Peyer's patch (tissue), 4 donors: ENCODE measurements around the gene NRG3.

Experiments
- CTCF ChIP-seq, 6 experiments: fragments of 450-650 bp in 4 of 6; fragments of 200-600 bp in 2 of 6; sonication (generic) in 1 of 6; IDR thresholded peaks; one replicate each; pipeline ENCODE4 v1.5.1; 2017 to 2019; ENCODE audit warnings: antibody characterized with exemption in 6 of 6, mild to moderate bottlenecking in 3 of 6, moderate library complexity in 1 of 6
- POLR2A ChIP-seq, 2 donors: fragments of 450-650 bp; IDR thresholded peaks; one replicate each; pipeline ENCODE4 v1.5.1; 2017; ENCODE audit warnings: antibody characterized with exemption in 2 of 2, mild to moderate bottlenecking in 2 of 2, moderate library complexity in 2 of 2

GRCh38 chr10:82162549-82163195 is 287.7 kb downstream of the NRG3 start:
- TF ChIP-seq CTCF (IDR thresholded peaks at IDR 0.05): no peak
- TF ChIP-seq POLR2A (IDR thresholded peaks at IDR 0.05): no peak
